Breast epithelium (tissue), 4 donors: Measurements from ENCODE around the gene SPTBN2. TPM values are rescaled to one million over a fixed set of nuclear protein-coding genes. Genes with fewer than 3 reads are reported as not detected.

ENCODE experiments used
- DNase-seq, 2 donors: peaks; one replicate each; pipeline ENCODE4 v3.0.0-alpha.2; 2019; ENCODE audit warnings: low spot score in 2 of 2
- H3K27ac ChIP-seq, 2 donors: fragments of 200-600 bp; sonication (generic) in 1 of 2; one replicate each; pipeline ENCODE4 v1.5.1; 2016 to 2019; ENCODE audit warnings: mild to moderate bottlenecking in 1 of 2
- H3K27me3 ChIP-seq, 2 donors: fragments of 200-600 bp; sonication (generic) in 1 of 2; one replicate each; pipeline versions ENCODE4 v1.5.1 to v1.6.0; 2017 to 2019; ENCODE audit warnings: control low read depth in 1 of 2, mild to moderate bottlenecking in 1 of 2
- H3K36me3 ChIP-seq: fragments of 200-600 bp; one replicate; pipeline ENCODE4 v1.5.1; 2019
- H3K4me1 ChIP-seq, 2 donors: fragments of 200-600 bp; sonication (generic); one replicate each; pipeline ENCODE4 v1.5.1; 2016 to 2019; ENCODE audit warnings: control low read depth in 1 of 2
- H3K4me3 ChIP-seq, 3 donors: fragments of 200-600 bp; sonication (generic); 1 replicate in 2 of 3; 2 replicates in 1 of 3; pipeline ENCODE4 v1.5.1; 2016 to 2019; ENCODE audit warnings: mild to moderate bottlenecking in 3 of 3, moderate library complexity in 2 of 3
- H3K9me3 ChIP-seq, 2 donors: fragments of 200-600 bp; sonication (generic) in 1 of 2; one replicate each; pipeline ENCODE4 v1.5.1; 2016 to 2019; ENCODE audit warnings: control low read depth in 1 of 2
- CTCF ChIP-seq, 3 donors: fragments of 450-650 bp; IDR thresholded peaks; one replicate each; pipeline ENCODE4 v1.5.1; 2016 to 2017; ENCODE audit warnings: antibody characterized with exemption in 3 of 3, mild to moderate bottlenecking in 3 of 3, moderate library complexity in 3 of 3
- POLR2A ChIP-seq: fragments of 450-650 bp; IDR thresholded peaks from one replicate; pipeline ENCODE4 v1.6.1; 2016; ENCODE audit warnings: antibody characterized with exemption, mild to moderate bottlenecking, moderate library complexity
- POLR2AphosphoS5 ChIP-seq, 3 donors: sonication (generic); formaldehyde crosslinking; IDR thresholded peaks; one replicate each; pipeline ENCODE4 v1.6.1; 2017; ENCODE audit warnings: antibody characterized with exemption in 3 of 3
- intact Hi-C: fragments of 100-400 bp; cut with DNase I; formaldehyde crosslinking; loops from one replicate; pipeline ENCODE4 v1.15.1; 2023; ENCODE audit warnings: low total_unique reads
- total RNA-seq, 3 donors: library from RNA; depleted of rRNA; stranded (reverse); fragments of >200 nt; gene quantifications; one replicate each; pipeline ENCODE4 v1.1.0, GENCODE V29; 2016

The SPTBN2 gene
- total RNA-seq, 3 donors from 2014 or later = 1.1 to 28.7 (median 27.2) TPM

GRCh38 chr11:66684635-66685034 lies 44.4 kb downstream of the SPTBN2 start:
- intact Hi-C loops = loop anchor here (10.0 kb wide), 1 partner anchor 110 kb away; no protein-coding TSS in a partner anchor
- DNase-seq = peak in 1 of 2 donors; percentile 5
- Histone ChIP-seq H3K4me3 (no peak overlapping the region), H3K9me3 (no peaks in the 10 kb centered on the region), H3K36me3 (no peaks in the 10 kb centered on the region), H3K4me1 (no peaks in the 10 kb centered on the region), H3K27ac (peak overlapping the region; percentile 85 to 89), H3K27me3 (no peaks in the 10 kb centered on the region)
- TF ChIP-seq POLR2A (no peak), POLR2AphosphoS5 (IDR thresholded peaks at IDR 0.05) (no peak), CTCF (IDR thresholded peaks at IDR 0.05) (no peak)

- H3K27me3 ChIP-seq = no peaks in the 10 kb centered on the region
- no peak overlapping the region for H3K27ac ChIP-seq
- H3K4me3 ChIP-seq = no peak overlapping the region
- intact Hi-C loops = loop anchor here (10.0 kb wide), 1 partner anchor 109 kb away; no protein-coding TSS in a partner anchor
- H3K36me3 ChIP-seq = no peaks in the 10 kb centered on the region
- no peaks in the 10 kb centered on the region for H3K4me1 ChIP-seq
- no peaks in the 10 kb centered on the region for H3K9me3 ChIP-seq
- peak in 1 of 2 donors; percentile 17 for DNase-seq
- TF ChIP-seq POLR2AphosphoS5 (IDR thresholded peaks at IDR 0.05) (no peak), CTCF (IDR thresholded peaks at IDR 0.05) (no peak), POLR2A (no peak)
These were observed 45.1 kb downstream of the SPTBN2 start for GRCh38 chr11:66683877-66684276.

GRCh38 chr11:66680966-66681645 lies 47.9 kb downstream of the SPTBN2 start:
- Histone ChIP-seq H3K9me3 (no peaks in the 10 kb centered on the region), H3K4me3 (no peak overlapping the region), H3K4me1 (peaks cover 4 to 7% of the 10 kb centered on the region in 2 donors), H3K27ac (no peak overlapping the region), H3K36me3 (no peaks in the 10 kb centered on the region), H3K27me3 (no peaks in the 10 kb centered on the region)
- TF ChIP-seq CTCF (IDR thresholded peaks at IDR 0.05) = no peak
- no peak for TF ChIP-seq POLR2AphosphoS5 (IDR thresholded peaks at IDR 0.05)
- no peak for TF ChIP-seq POLR2A
- peak in 1 of 2 donors; percentile 3 for DNase-seq
- intact Hi-C loops = loop anchor here (10.0 kb wide), 1 partner anchor 106 kb away; no protein-coding TSS in a partner anchor

- no peaks in the 10 kb centered on the region for H3K36me3 ChIP-seq
- H3K4me3 ChIP-seq = peak within 1 kb of the TSS; percentile 75 to 95 (median 78)
- peak; percentile 95 to 97 for DNase-seq
- no peaks in the 10 kb centered on the region for H3K27me3 ChIP-seq
- peak within 1 kb of the TSS; percentile 96 to 97 for H3K27ac ChIP-seq
- no peaks in the 10 kb centered on the region for H3K9me3 ChIP-seq
- peak; percentile 74 to 85 (median 84) for TF ChIP-seq POLR2AphosphoS5 (IDR thresholded peaks at IDR 0.05)
- no peak for TF ChIP-seq POLR2A
- intact Hi-C loops = no loop called here
- peaks cover 4 to 9% of the 10 kb centered on the region in 2 donors for H3K4me1 ChIP-seq
These were observed 51.2 kb downstream of the SPTBN2 start, which contains the start of gene RBM4B for GRCh38 chr11:66677599-66678375. Gene RBM4B (minus strand): TSS chr11:66677887. CDS start chr11:66677079, 808 bp downstream.

- Histone ChIP-seq H3K27ac (peak overlapping the region; percentile 96 to 97), H3K9me3 (no peaks in the 10 kb centered on the region), H3K4me1 (peaks cover 4 to 9% of the 10 kb centered on the region in 2 donors), H3K4me3 (peak overlapping the region; percentile 75 to 95 (median 78)), H3K36me3 (no peaks in the 10 kb centered on the region), H3K27me3 (no peaks in the 10 kb centered on the region)
- no peak for TF ChIP-seq CTCF (IDR thresholded peaks at IDR 0.05)
- TF ChIP-seq POLR2A = no peak
- TF ChIP-seq POLR2AphosphoS5 (IDR thresholded peaks at IDR 0.05) = no peak
- DNase-seq = peak in 1 of 2 donors; percentile 35
- intact Hi-C loops = no loop called here
These were observed 52.0 kb downstream of the SPTBN2 start for GRCh38 chr11:66676931-66677598.
